Upper lobe of right lung (tissue), 1 donor: Measurements from ENCODE around the gene KLK8. TPM values are rescaled to one million over a fixed set of nuclear protein-coding genes. Genes with fewer than 3 reads are reported as not detected.

Experiments used
- ATAC-seq: fragments of 200-7000 bp; cut with Tn5 transposase; one replicate; pipeline ENCODE4 v1.9.1; 2020; ENCODE audit warnings: mild to moderate bottlenecking, moderate library complexity
- DNase-seq: peaks from one replicate; pipeline ENCODE4 v3.0.0-alpha.2; 2020
- H3K27ac ChIP-seq: fragments of 200-600 bp; one replicate; pipeline ENCODE4 v1.8.0; 2022
- H3K27me3 ChIP-seq: fragments of 200-600 bp; one replicate; pipeline ENCODE4 v1.8.0; 2022; ENCODE audit warnings: mild to moderate bottlenecking
- H3K36me3 ChIP-seq: fragments of 200-600 bp; one replicate; pipeline ENCODE4 v1.8.0; 2022
- H3K4me1 ChIP-seq: fragments of 200-600 bp; one replicate; pipeline ENCODE4 v1.8.0; 2022
- H3K4me3 ChIP-seq: fragments of 200-600 bp; one replicate; pipeline ENCODE4 v1.8.0; 2022; ENCODE audit warnings: mild to moderate bottlenecking
- H3K9me3 ChIP-seq: fragments of 200-600 bp; one replicate; pipeline ENCODE4 v1.8.0; 2022
- CTCF ChIP-seq: fragments of 200-600 bp; IDR thresholded peaks from one replicate; pipeline ENCODE4 v1.8.0; 2022; ENCODE audit warnings: antibody characterized with exemption
- intact Hi-C: fragments of 100-400 bp; cut with DNase I; formaldehyde crosslinking; loops from one replicate; pipeline ENCODE4 v1.11.0; 2022
- total RNA-seq: library from RNA; stranded (reverse); fragmentation: NEBNext Ultra II Directional; extraction: Animal tissue kit (Norgen Biotek cat#: 25700); gene quantifications from one replicate; pipeline ENCODE4 v1.2.1, GENCODE V29; 2021
- donor health status: DM: no; HTN: yes; CAD: no; lungs with severe emphysema.

The KLK8 gene
- total RNA-seq, 1 donor from 2014 or later: not detected

DNA sequence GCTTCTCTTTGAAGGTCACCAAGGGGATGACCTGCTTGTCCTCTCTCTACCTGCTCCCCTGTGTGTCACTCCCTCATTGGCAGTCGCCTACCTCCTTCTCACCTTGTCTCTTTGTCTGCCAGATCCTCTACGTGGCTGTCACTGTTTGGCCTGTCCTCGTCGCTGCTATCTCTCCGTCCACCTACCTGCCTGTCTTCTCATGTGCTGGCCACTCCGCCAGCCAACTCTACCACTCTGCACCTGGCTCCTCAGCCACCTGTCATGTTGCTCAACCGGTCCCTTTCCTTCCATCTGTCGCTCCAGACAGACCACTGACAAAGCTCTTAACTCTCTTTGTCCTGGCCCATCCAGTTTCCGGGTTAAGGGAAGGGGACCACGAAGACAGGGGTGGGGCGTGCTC lies 33.3 kb upstream of the KLK8 start, which contains the start of gene KLK12:
KLK12 (minus strand) TSS at position 299 of the 400 bp plus-strand sequence. CDS start 381 bp downstream, outside the sequence.
- Histone ChIP-seq H3K4me1 (no peaks in the 10 kb centered on the region), H3K27me3 (peaks cover 8% of the 10 kb centered on the region), H3K4me3 (no peak within 1 kb of the TSS), H3K27ac (no peak within 1 kb of the TSS), H3K36me3 (no peaks in the 10 kb centered on the region), H3K9me3 (no peaks in the 10 kb centered on the region)
- intact Hi-C loops: no loop called here
- DNase-seq: no peak
- no peak for ATAC-seq
- no peak for TF ChIP-seq CTCF

GRCh38 chr19:51031880-51032225 lies 30.4 kb upstream of the KLK8 start:
- Histone ChIP-seq H3K36me3 (no peaks in the 10 kb centered on the region), H3K27me3 (peaks cover 21% of the 10 kb centered on the region), H3K4me3 (no peak overlapping the region), H3K9me3 (no peaks in the 10 kb centered on the region), H3K27ac (no peak overlapping the region), H3K4me1 (no peaks in the 10 kb centered on the region)
- no peak for ATAC-seq
- intact Hi-C loops: no loop called here
- no peak for TF ChIP-seq CTCF
- DNase-seq: peak; percentile 60

DNA sequence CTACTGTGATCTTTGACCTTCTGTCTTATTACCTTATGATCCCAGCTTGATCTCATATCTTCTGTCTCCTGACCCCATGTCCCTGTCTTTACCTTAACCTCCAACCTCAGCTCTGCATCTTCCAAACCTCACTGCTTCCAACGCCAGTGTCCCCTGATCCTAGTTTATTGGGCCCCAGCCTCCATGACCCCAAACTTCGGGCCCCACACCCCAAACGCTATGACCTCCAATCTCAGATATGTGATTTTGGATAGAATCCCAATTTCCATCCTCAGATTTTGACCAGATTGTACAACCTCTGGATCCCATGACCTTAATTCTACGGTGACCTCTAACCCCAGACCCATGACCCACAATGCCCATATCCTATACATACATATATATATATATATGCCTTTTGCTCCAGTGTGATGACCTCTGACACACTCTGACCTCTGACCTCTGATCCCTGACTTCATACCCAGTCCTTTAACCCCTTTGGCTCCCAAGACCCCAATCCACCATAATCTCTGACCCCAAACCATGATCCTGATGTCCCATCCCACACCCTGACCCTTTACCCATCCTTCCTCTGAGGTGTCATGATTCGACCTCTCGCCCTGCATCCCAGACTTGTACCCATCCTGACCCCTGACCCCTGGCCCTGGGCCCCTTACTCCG lies 29.9 kb upstream of the KLK8 start:
- H3K4me1 ChIP-seq: no peaks in the 10 kb centered on the region
- TF ChIP-seq CTCF: no peak
- H3K27me3 ChIP-seq: peaks cover 26% of the 10 kb centered on the region
- DNase-seq: peak; percentile 1
- no peak overlapping the region for H3K27ac ChIP-seq
- intact Hi-C loops: no loop called here
- H3K4me3 ChIP-seq: no peak overlapping the region
- H3K36me3 ChIP-seq: no peaks in the 10 kb centered on the region
- no peak for ATAC-seq
- H3K9me3 ChIP-seq: no peaks in the 10 kb centered on the region

GRCh38 chr19:51030631-51031030 lies 29.2 kb upstream of the KLK8 start:
- H3K9me3 ChIP-seq: no peaks in the 10 kb centered on the region
- no peak for TF ChIP-seq CTCF
- intact Hi-C loops: no loop called here
- H3K27ac ChIP-seq: no peak overlapping the region
- H3K36me3 ChIP-seq: no peaks in the 10 kb centered on the region
- DNase-seq: peak; percentile 7
- ATAC-seq: no peak
- no peak overlapping the region for H3K4me3 ChIP-seq
- peaks cover 32% of the 10 kb centered on the region for H3K27me3 ChIP-seq
- H3K4me1 ChIP-seq: no peaks in the 10 kb centered on the region

DNA sequence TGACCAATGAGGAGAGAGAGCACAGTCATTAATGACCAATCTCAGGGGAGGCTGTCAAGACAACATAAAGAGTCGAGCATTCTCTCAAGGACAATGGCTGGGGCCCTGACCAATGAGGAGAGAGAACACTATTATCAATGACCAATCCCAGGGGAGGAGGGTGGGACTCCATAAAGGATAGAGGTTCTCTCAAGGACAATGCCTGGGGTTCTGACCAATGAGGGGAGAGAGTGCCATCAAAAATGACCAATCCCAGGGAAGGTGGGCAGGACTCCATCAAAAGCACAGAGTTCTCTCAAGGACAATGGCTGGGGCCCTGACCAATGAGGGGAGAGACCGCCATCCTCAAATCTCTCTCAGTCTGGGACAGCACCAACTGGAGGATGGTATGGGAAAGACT lies 28.3 kb upstream of the KLK8 start:
- intact Hi-C loops: no loop called here
- Histone ChIP-seq H3K27me3 (peaks cover 34% of the 10 kb centered on the region), H3K27ac (no peak overlapping the region), H3K9me3 (no peaks in the 10 kb centered on the region), H3K4me3 (no peak overlapping the region), H3K4me1 (no peaks in the 10 kb centered on the region), H3K36me3 (no peaks in the 10 kb centered on the region)
- no peak for TF ChIP-seq CTCF
- ATAC-seq: no peak
- DNase-seq: no peak

- intact Hi-C loops: no loop called here
- Histone ChIP-seq H3K4me1 (no peaks in the 10 kb centered on the region), H3K9me3 (no peaks in the 10 kb centered on the region), H3K27me3 (peaks cover 43% of the 10 kb centered on the region), H3K4me3 (no peak overlapping the region), H3K36me3 (no peaks in the 10 kb centered on the region), H3K27ac (no peak overlapping the region)
- DNase-seq (no peak), ATAC-seq (no peak)
- no peak for TF ChIP-seq CTCF
Measured at GRCh38 chr19:51027873-51028272, 26.5 kb upstream of the KLK8 start.
